ENCODE measurements around the gene GPR107. TPM values are rescaled to one million over a fixed set of nuclear protein-coding genes. Genes with fewer than 3 reads are reported as not detected.

GPR107 gene
- total RNA-seq, 2 donors from 2014 or later: 42.2 to 51.2 TPM

- no peak for DNase-seq
- no peak overlapping the region for H3K4me3 ChIP-seq
- no peak for TF ChIP-seq CTCF (IDR thresholded peaks at IDR 0.05)
- H3K36me3 ChIP-seq: peaks cover 4% of the 10 kb centered on the region
- intact Hi-C loops (cut with DNase I): no loop called here
- H3K4me1 ChIP-seq: no peaks in the 10 kb centered on the region
- no peak overlapping the region for H3K9ac ChIP-seq (ENCODE audit: low read depth in 2 of 2, low read length in 2 of 2)
- H3K9me3 ChIP-seq: no peaks in the 10 kb centered on the region
- H3K27ac ChIP-seq: no peak overlapping the region
- H3K27me3 ChIP-seq: no peaks in the 10 kb centered on the region
Observed at GRCh38 chr9:130132746-130133145, 79.0 kb downstream of the GPR107 start.

- intact Hi-C loops (cut with DNase I): no loop called here
Observed at GRCh38 chr9:130137081-130137640, 83.5 kb downstream of the GPR107 start.

DNA sequence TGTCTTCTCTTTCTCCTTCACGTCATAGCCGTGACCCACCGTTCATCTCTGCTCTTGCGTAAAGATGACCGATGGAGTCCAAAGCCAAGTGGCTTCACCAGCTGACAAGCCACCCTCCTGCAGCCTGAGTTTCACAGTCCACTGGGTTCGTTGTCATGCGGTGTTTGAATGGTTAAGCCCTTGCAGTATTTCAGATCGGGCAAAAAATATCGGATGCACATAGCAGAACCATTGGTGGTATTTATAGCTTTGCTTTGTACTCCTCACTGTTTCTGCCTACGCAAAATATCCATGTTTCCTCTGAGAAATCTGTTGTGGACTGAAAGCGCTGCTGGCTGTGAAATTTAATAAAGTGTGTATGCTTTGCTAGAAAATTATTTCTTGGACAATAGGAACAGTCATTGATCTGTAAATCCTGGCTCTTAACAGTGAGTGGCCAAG lies 84.0 kb downstream of the GPR107 start:
- Histone ChIP-seq H3K9me3 (no peaks in the 10 kb centered on the region), H3K27me3 (no peaks in the 10 kb centered on the region), H3K4me3 (no peak overlapping the region), H3K9ac (ENCODE audit: low read depth in 2 of 2, low read length in 2 of 2) (no peak overlapping the region), H3K36me3 (no peaks in the 10 kb centered on the region), H3K4me1 (no peaks in the 10 kb centered on the region), H3K27ac (no peak overlapping the region)
- intact Hi-C loops (cut with DNase I): no loop called here
- no peak for TF ChIP-seq CTCF (IDR thresholded peaks at IDR 0.05)
- no peak for DNase-seq

More at GRCh38 chr9:130137081-130137640, 83.5 kb downstream of the GPR107 start:
- no peak for TF ChIP-seq CTCF (IDR thresholded peaks at IDR 0.05)
- no peak for DNase-seq
- Histone ChIP-seq H3K27ac (no peak overlapping the region), H3K4me3 (no peak overlapping the region), H3K9me3 (no peaks in the 10 kb centered on the region), H3K4me1 (no peaks in the 10 kb centered on the region), H3K36me3 (no peaks in the 10 kb centered on the region), H3K27me3 (no peaks in the 10 kb centered on the region), H3K9ac (ENCODE audit: low read depth in 2 of 2, low read length in 2 of 2) (no peak overlapping the region)

DNA sequence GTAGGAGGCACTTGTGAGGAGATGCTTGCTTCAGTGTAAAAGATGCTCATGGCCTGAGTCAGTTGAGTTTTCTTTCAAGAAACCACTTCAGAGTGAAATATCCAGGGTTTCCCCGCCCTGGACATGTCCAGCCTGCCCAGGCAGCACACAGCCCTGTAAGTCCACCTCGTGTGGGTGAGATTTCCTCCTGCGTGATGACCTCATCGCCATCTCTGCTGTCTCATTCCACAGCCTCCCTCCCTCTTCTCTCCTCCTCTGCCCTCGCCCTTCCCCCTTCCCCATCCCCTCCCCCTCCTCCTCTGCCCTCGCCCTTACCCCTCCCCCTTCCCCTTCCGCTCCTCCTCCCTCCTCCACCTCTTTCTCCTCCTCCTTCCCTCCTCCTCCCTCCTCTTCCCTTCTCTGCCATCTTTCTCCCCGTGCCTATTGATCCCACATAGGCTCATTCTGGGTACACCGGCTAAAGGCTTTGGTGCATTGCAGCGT lies 84.5 kb downstream of the GPR107 start:
- Histone ChIP-seq H3K9me3 (no peaks in the 10 kb centered on the region), H3K4me3 (no peak overlapping the region), H3K27ac (no peak overlapping the region), H3K27me3 (no peaks in the 10 kb centered on the region), H3K9ac (ENCODE audit: low read depth in 2 of 2, low read length in 2 of 2) (no peak overlapping the region), H3K4me1 (no peaks in the 10 kb centered on the region), H3K36me3 (no peaks in the 10 kb centered on the region)
- intact Hi-C loops (cut with DNase I): no loop called here
- TF ChIP-seq CTCF (IDR thresholded peaks at IDR 0.05): no peak
- no peak for DNase-seq

DNA sequence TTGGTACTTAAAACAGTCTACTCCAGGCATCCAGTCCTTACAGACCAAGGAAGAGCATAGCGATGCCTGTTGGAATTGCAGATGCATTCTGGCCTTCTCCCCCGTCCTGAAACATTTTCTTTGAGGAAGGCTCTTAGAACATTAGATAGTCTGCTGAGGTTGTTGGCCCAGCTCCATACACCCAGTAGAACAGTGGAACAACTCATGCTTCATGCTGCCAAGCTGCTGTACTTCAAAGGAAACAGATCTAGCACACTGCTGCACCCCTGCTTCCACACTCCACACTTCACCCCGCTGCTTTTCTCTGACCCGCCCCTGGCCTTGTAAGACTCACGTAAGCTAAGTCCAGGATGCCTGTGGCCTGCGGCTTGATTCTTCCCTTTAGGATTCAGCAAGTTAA lies 85.1 kb downstream of the GPR107 start:
- intact Hi-C loops (cut with DNase I): no loop called here
- Histone ChIP-seq H3K4me3 (no peak overlapping the region), H3K27me3 (no peaks in the 10 kb centered on the region), H3K9ac (ENCODE audit: low read depth in 2 of 2, low read length in 2 of 2) (no peak overlapping the region), H3K9me3 (no peaks in the 10 kb centered on the region), H3K27ac (no peak overlapping the region), H3K36me3 (no peaks in the 10 kb centered on the region), H3K4me1 (no peaks in the 10 kb centered on the region)
- TF ChIP-seq CTCF (IDR thresholded peaks at IDR 0.05): no peak
- DNase-seq: no peak
